IMR-90 (cell line): ENCODE data around the gene IFTAP. TPM values are rescaled to one million over a fixed set of nuclear protein-coding genes. Genes with fewer than 3 reads are reported as not detected.

ENCODE experiments used
- ATAC-seq: fragments of 200-7000 bp; cut with Tn5 transposase; 2 replicates; pipeline ENCODE4 v1.9.1; 2020; ENCODE audit warnings: low read depth, mild to moderate bottlenecking, moderate library complexity
- BruUV-seq: library from RNA; stranded (reverse); fragments of 400-500 nt; replicated peaks from 2 replicates; lab custom pipeline; 2021; lab: Mats Ljungman, UMichigan
- CTCF ChIA-PET: fragments of 300-600 bp; formaldehyde crosslinking; extraction: SDS; loops from one replicate; lab custom pipeline; 2021; ENCODE audit warnings: antibody characterized with exemption; lab: Yijun Ruan, JAX
- POLR2A ChIA-PET: fragments of 300-600 bp; sonication (Branson Sonifier 250); formaldehyde crosslinking; loops from one replicate; lab custom pipeline; 2022; ENCODE audit warnings: antibody characterized with exemption; ENCODE audit not compliant: unreplicated experiment; lab: Charles Lee
- DNase-seq: peaks from one replicate; pipeline ENCODE4 v3.0.0; 2013
- H2AFZ ChIP-seq: replicated peaks from 2 replicates; pipeline ENCODE3; 2013; ENCODE audit warnings: low read length, mild to moderate bottlenecking; ENCODE audit not compliant: poor library complexity
- H2AK5ac ChIP-seq: 2 replicates; pipeline ENCODE4 v1.6.1; 2013; ENCODE audit warnings: low read depth, low read length, inconsistent platforms
- H2AK9ac ChIP-seq: replicated peaks from 2 replicates; pipeline ENCODE3; 2013; ENCODE audit warnings: mild to moderate bottlenecking, low read depth, low read length, moderate library complexity; ENCODE audit not compliant: poor library complexity
- H2BK120ac ChIP-seq: 2 replicates; pipeline ENCODE4 v1.6.1; 2013; ENCODE audit warnings: low read depth, low read length, inconsistent platforms
- H2BK15ac ChIP-seq: 3 replicates; pipeline ENCODE4 v1.6.1; 2013; ENCODE audit warnings: low read depth, low read length, inconsistent platforms
- H2BK20ac ChIP-seq: 2 replicates; pipeline ENCODE4 v1.6.1; 2013; ENCODE audit warnings: low read depth, mild to moderate bottlenecking, inconsistent platforms, low read length, moderate library complexity
- H2BK5ac ChIP-seq: 2 replicates; pipeline ENCODE4 v1.6.1; 2013; ENCODE audit warnings: mild to moderate bottlenecking, low read depth, low read length, inconsistent platforms; ENCODE audit not compliant: poor library complexity, severe bottlenecking
- H3K14ac ChIP-seq: replicated peaks from 2 replicates; pipeline ENCODE4 v1.6.1; 2013; ENCODE audit warnings: low read depth, low read length, inconsistent platforms
- H3K18ac ChIP-seq: 2 replicates; pipeline ENCODE4 v1.6.1; 2013; ENCODE audit warnings: low read depth, low read length, control low read depth
- H3K23ac ChIP-seq: 2 replicates; pipeline ENCODE4 v1.6.1; 2013; ENCODE audit warnings: low read depth, low read length, inconsistent platforms
- H3K27ac ChIP-seq: 2 replicates; pipeline ENCODE4 v1.5.1; 2013; ENCODE audit warnings: mild to moderate bottlenecking, control low read depth, low read length; ENCODE audit not compliant: insufficient read depth
- H3K27me3 ChIP-seq: 2 replicates; pipeline ENCODE4 v1.6.1; 2013; ENCODE audit warnings: low read length; ENCODE audit not compliant: control insufficient read depth, insufficient read depth
- H3K36me3 ChIP-seq: 2 replicates; pipeline ENCODE4 v1.6.1; 2013; ENCODE audit warnings: low read length, mixed read lengths; ENCODE audit not compliant: control insufficient read depth, insufficient read depth
- H3K4ac ChIP-seq: 2 replicates; pipeline ENCODE4 v1.6.1; 2013; ENCODE audit warnings: low read depth, low read length, inconsistent platforms
- H3K4me1 ChIP-seq: 2 replicates; pipeline ENCODE4 v1.6.1; 2013; ENCODE audit warnings: low read length, mixed read lengths; ENCODE audit not compliant: control insufficient read depth, insufficient read depth
- H3K4me2 ChIP-seq: 2 replicates; pipeline ENCODE4 v1.6.1; 2013; ENCODE audit warnings: low read depth, mild to moderate bottlenecking, control low read depth, low read length, moderate library complexity
- H3K4me3 ChIP-seq: 2 replicates; pipeline ENCODE4 v1.5.1; 2013; ENCODE audit warnings: low read depth, mild to moderate bottlenecking, control low read depth, low read length, moderate library complexity; ENCODE audit not compliant: insufficient read depth
- H3K56ac ChIP-seq: 2 replicates; pipeline ENCODE4 v1.6.1; 2013; ENCODE audit warnings: low read length, inconsistent platforms; ENCODE audit not compliant: insufficient read depth; ENCODE audit errors: extremely low read depth
- H3K79me1 ChIP-seq, 2 experiments: 2 replicates each; pipeline ENCODE4 v1.6.1; 2013; ENCODE audit warnings: low read length in 2 of 2, inconsistent platforms in 1 of 2, low read depth in 1 of 2
- H3K9ac ChIP-seq: 2 replicates; pipeline ENCODE4 v1.6.1; 2013; ENCODE audit warnings: low read depth, low read length, control low read depth
- H3K9me1 ChIP-seq: 2 replicates; pipeline ENCODE4 v1.6.1; 2013; ENCODE audit warnings: low read length, inconsistent platforms; ENCODE audit not compliant: insufficient read depth
- H3K9me3 ChIP-seq: 2 replicates; pipeline ENCODE4 v1.6.1; 2013; ENCODE audit warnings: low read length; ENCODE audit not compliant: control insufficient read depth, insufficient read depth
- H4K20me1 ChIP-seq: 2 replicates; pipeline ENCODE4 v1.6.1; 2013; ENCODE audit warnings: low read length, inconsistent platforms; ENCODE audit not compliant: insufficient read depth
- H4K5ac ChIP-seq: 2 replicates; pipeline ENCODE4 v1.6.1; 2013; ENCODE audit warnings: mild to moderate bottlenecking, low read depth, low read length, control low read depth
- H4K8ac ChIP-seq, 2 experiments: 2 replicates each; pipeline ENCODE4 v1.6.1; 2013; ENCODE audit warnings: low read depth in 2 of 2, low read length in 2 of 2, control low read depth in 1 of 2, inconsistent platforms in 1 of 2
- H4K91ac ChIP-seq: 2 replicates; pipeline ENCODE4 v1.6.1; 2013; ENCODE audit warnings: low read depth, low read length, inconsistent platforms; ENCODE audit not compliant: insufficient read depth
- CEBPB ChIP-seq: IDR thresholded peaks from 2 replicates; pipeline ENCODE4 v1.6.1; 2012; ENCODE audit warnings: low read depth, low read length, improper control_type of control experiment
- MXI1 ChIP-seq: IDR thresholded peaks from 2 replicates; pipeline ENCODE4 v1.6.1; 2012; ENCODE audit warnings: low read depth, mild to moderate bottlenecking, low read length, moderate library complexity, borderline replicate concordance
- WGBS, 2 experiments: methylation state at CpG; one replicate each; pipeline versions ENCODE4 v1.1.5 to v1.1.7; 2013; ENCODE audit warnings: missing lambda C conversion rate in 2 of 2; ENCODE audit not compliant: insufficient read length in 1 of 2; ENCODE audit errors: extremely low coverage in 2 of 2; 5-methylcytosine and 5-hydroxymethylcytosine counted together
- dilution Hi-C: fragments of 300-500 bp; cut with HindIII; formaldehyde crosslinking; loops from one replicate; pipeline ENCODE4 v1.14.3; 2018; ENCODE audit warnings: low sequenced_read_pairs; ENCODE audit not compliant: unreplicated experiment
- in situ Hi-C: fragments of 300-500 bp; cut with MboI; formaldehyde crosslinking; loops from 3 replicates; pipeline ENCODE4 v1.14.3; 2019; ENCODE audit warnings: low sequenced_read_pairs, inconsistent platforms, mixed read lengths
- intact Hi-C: fragments of 100-400 bp; cut with micrococcal nuclease; formaldehyde crosslinking; loops from 2 replicates; pipeline ENCODE4 v1.10.0; 2022
- polyA plus RNA-seq, 3 experiments: library from polyadenylated mRNA; depleted of rRNA; stranded (reverse); fragments of >200 nt; gene quantifications; 2 replicates each; pipeline ENCODE4 v1.2.3, GENCODE V29; 2012; ENCODE audit warnings: low replicate concordance in 1 of 3
- total RNA-seq: library from RNA; depleted of rRNA; stranded (reverse); fragments of >200 nt; gene quantifications from 2 replicates; pipeline ENCODE4 v1.2.3, GENCODE V29; 2012

Gene IFTAP
- total and polyA plus RNA-seq, 2 of the 4 experiments (the other 2 are of a cell fraction) = 15.8 to 28.5 TPM

DNA sequence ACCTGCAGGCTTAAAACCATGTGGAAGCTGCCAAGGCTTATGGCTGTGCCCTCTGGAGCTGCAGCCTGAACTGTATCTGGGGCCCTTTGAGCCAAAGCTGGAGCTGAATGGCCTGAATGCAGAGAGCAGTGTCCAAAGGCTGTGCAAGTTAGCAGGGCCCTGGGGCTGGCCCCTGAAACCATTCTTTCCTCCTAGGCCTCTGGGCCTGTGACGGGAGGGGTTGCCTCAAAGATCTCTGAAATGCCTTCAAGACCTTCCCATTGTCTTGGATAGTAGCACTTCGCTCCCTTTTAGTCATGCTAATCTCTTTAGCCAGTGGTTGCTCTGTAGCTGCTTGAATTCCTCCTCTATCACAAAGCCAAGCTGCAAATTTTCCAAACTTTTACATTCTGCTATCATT is 12.8 kb upstream of the IFTAP start:
- no peak overlapping the region for H4K5ac ChIP-seq
- H3K14ac ChIP-seq = no peak overlapping the region
- H3K36me3 ChIP-seq = no peaks in the 10 kb centered on the region
- H3K27ac ChIP-seq = no peak overlapping the region
- ChIA-PET CTCF (no interaction called here), POLR2A (no interaction called here)
- H3K9me3 ChIP-seq = 0 out of 2 replicates have a peak, but pooled peaks cover 2% of the 10 kb centered on the region
- no peak overlapping the region for H3K4ac ChIP-seq
- no peak overlapping the region for H2AK5ac ChIP-seq
- no peak overlapping the region for H4K91ac ChIP-seq
- intact Hi-C loops = no loop called here
- no peaks in the 10 kb centered on the region for H3K9me1 ChIP-seq
- H4K8ac ChIP-seq = no peak overlapping the region
- dilution Hi-C loops = no loop called here
- no peak overlapping the region for H2AFZ ChIP-seq
- no peak for DNase-seq
- H4K20me1 ChIP-seq = no peaks in the 10 kb centered on the region
- no peak overlapping the region for H3K23ac ChIP-seq
- H3K4me2 ChIP-seq = no peak overlapping the region
- no peak overlapping the region for H2BK5ac ChIP-seq
- no peak overlapping the region for H2AK9ac ChIP-seq
- no peaks in the 10 kb centered on the region for H3K27me3 ChIP-seq
- H3K9ac ChIP-seq = no peak overlapping the region
- no peaks in the 10 kb centered on the region for H3K79me1 ChIP-seq
- no TSS peak for BruUV-seq
- TF ChIP-seq MXI1 (no peak), CEBPB (no peak)
- no peak overlapping the region for H3K56ac ChIP-seq
- 17% methylated on average over 1 of the region's 2 CpGs; no CpG with 5 or more reads in 1 of the 2 experiments for WGBS, 2 experiments
- H3K4me1 ChIP-seq = no peaks in the 10 kb centered on the region
- ATAC-seq = no peak
- H2BK20ac ChIP-seq = no peak overlapping the region
- no peak overlapping the region for H3K4me3 ChIP-seq
- no peak overlapping the region for H2BK120ac ChIP-seq
- no peak overlapping the region for H3K18ac ChIP-seq
- H2BK15ac ChIP-seq = no peak overlapping the region
- in situ Hi-C loops = no loop called here
